Panc1 (cell line): ENCODE data around the gene PTS. TPM values are rescaled to one million over a fixed set of nuclear protein-coding genes. Genes with fewer than 3 reads are reported as not detected.

ENCODE experiments used
- ATAC-seq: fragments of 200-7000 bp; cut with Tn5 transposase; 2 replicates; pipeline ENCODE4 v1.9.1; 2020; ENCODE audit warnings: mild to moderate bottlenecking, moderate library complexity
- BruUV-seq: library from RNA; stranded (reverse); fragments of 400-500 nt; replicated peaks from 2 replicates; lab custom pipeline; 2021; lab: Mats Ljungman, UMichigan
- CTCF ChIA-PET: fragments of 300-600 bp; sonication (Branson Sonifier 250); formaldehyde crosslinking; loops from one replicate; lab custom pipeline; 2022; ENCODE audit warnings: antibody characterized with exemption; lab: Charles Lee
- POLR2A ChIA-PET: fragments of 300-600 bp; sonication (Branson Sonifier 250); formaldehyde crosslinking; loops from one replicate; lab custom pipeline; 2022; ENCODE audit warnings: antibody characterized with exemption; lab: Charles Lee
- DNase-seq: peaks from one replicate; pipeline ENCODE4 v3.0.0-alpha.2; 2010; ENCODE audit warnings: low read depth, low spot score
- H3K27ac ChIP-seq: 2 replicates; pipeline ENCODE4 v1.5.1; 2011; ENCODE audit warnings: mild to moderate bottlenecking, low read length, inconsistent platforms
- H3K27me3 ChIP-seq: fragments of 200-500 bp; sonication (Bioruptor generic); 2 replicates; pipeline ENCODE4 v1.6.0; 2014; ENCODE audit warnings: low read length, inconsistent platforms; ENCODE audit not compliant: control insufficient read depth, insufficient read depth
- H3K36me3 ChIP-seq: fragments of 200-500 bp; sonication (Bioruptor generic); 2 replicates; pipeline ENCODE4 v1.5.1; 2014; ENCODE audit warnings: inconsistent platforms, mild to moderate bottlenecking, low read length, moderate library complexity; ENCODE audit not compliant: control insufficient read depth, insufficient read depth
- H3K4me1 ChIP-seq: 2 replicates; pipeline ENCODE4 v1.5.1; 2011; ENCODE audit warnings: inconsistent platforms, mild to moderate bottlenecking, low read length, moderate library complexity; ENCODE audit not compliant: control insufficient read depth, insufficient read depth
- H3K4me3 ChIP-seq, 2 experiments: 2 replicates each; pipeline ENCODE4 v1.5.1; 2011 to 2012; ENCODE audit warnings: low read depth in 2 of 2, low read length in 2 of 2, mild to moderate bottlenecking in 2 of 2, inconsistent platforms in 1 of 2, moderate library complexity in 1 of 2
- H3K9me3 ChIP-seq: fragments of 200-500 bp; sonication (Bioruptor generic); 2 replicates; pipeline ENCODE4 v1.5.1; 2014; ENCODE audit warnings: low read depth, mild to moderate bottlenecking, inconsistent platforms, low read length, moderate library complexity; ENCODE audit not compliant: control insufficient read depth, insufficient read depth
- CTCF ChIP-seq: fragments of 450-650 bp; IDR thresholded peaks from 2 replicates; pipeline ENCODE4 v1.5.1; 2017; ENCODE audit warnings: mild to moderate bottlenecking
- POLR2AphosphoS5 ChIP-seq: IDR thresholded peaks from 2 replicates; pipeline ENCODE4 v1.6.1; 2012; ENCODE audit warnings: mild to moderate bottlenecking, low read depth, low read length, moderate library complexity
- REST ChIP-seq, 2 experiments: IDR thresholded peaks; 2 replicates each; pipeline ENCODE4 v1.6.1; 2011 to 2012; ENCODE audit warnings: low read depth in 2 of 2, control low read depth in 1 of 2, low read length in 1 of 2, mild to moderate bottlenecking in 1 of 2, moderate library complexity in 1 of 2; ENCODE audit not compliant: insufficient read depth in 1 of 2
- SIN3A ChIP-seq: IDR thresholded peaks from 2 replicates; pipeline ENCODE4 v1.6.1; 2012; ENCODE audit warnings: low read depth, mild to moderate bottlenecking, low read length, moderate library complexity, borderline replicate concordance; ENCODE audit not compliant: insufficient read depth
- TCF7L2 ChIP-seq: IDR thresholded peaks from 2 replicates; pipeline ENCODE4 v1.6.1; 2011; ENCODE audit warnings: mild to moderate bottlenecking, low read depth, low read length, inconsistent platforms
- in situ Hi-C: cut with HindIII; loops from 2 replicates; pipeline ENCODE4 v1.10.0; 2016; ENCODE audit warnings: low sequenced_read_pairs, low pct_unique_long_range_greater_than_20kb
- intact Hi-C: fragments of 100-400 bp; cut with micrococcal nuclease; formaldehyde crosslinking; loops from one replicate; pipeline ENCODE4 v1.10.0; 2022; ENCODE audit not compliant: unreplicated experiment
- total RNA-seq: library from RNA; stranded (reverse); gene quantifications from one replicate; pipeline ENCODE4 v1.2.1, GENCODE V29; 2021; ENCODE audit not compliant: unreplicated experiment

Gene PTS
- total RNA-seq, 1 experiment from 2014 or later: 64.2 TPM

GRCh38 chr11:112247201-112247600 is 21.0 kb downstream of the PTS start:
- DNase-seq: no peak
- no peaks in the 10 kb centered on the region for H3K9me3 ChIP-seq
- ATAC-seq: peak; percentile 59; the same call in 1 of the 2 replicates
- no peaks in the 10 kb centered on the region for H3K27me3 ChIP-seq
- ChIA-PET POLR2A (no interaction called here), CTCF (no interaction called here)
- no peak overlapping the region for H3K4me3 ChIP-seq
- no peaks in the 10 kb centered on the region for H3K4me1 ChIP-seq
- in situ Hi-C loops: no loop called here
- TF ChIP-seq POLR2AphosphoS5 (no peak), TCF7L2 (no peak), SIN3A (no peak)
- H3K36me3 ChIP-seq: no peaks in the 10 kb centered on the region
- BruUV-seq: no TSS peak
- no peak overlapping the region for H3K27ac ChIP-seq
- intact Hi-C loops: no loop called here

- Histone ChIP-seq H3K4me3 (no peak overlapping the region), H3K27ac (no peak overlapping the region), H3K9me3 (no peaks in the 10 kb centered on the region), H3K4me1 (no peaks in the 10 kb centered on the region), H3K36me3 (no peaks in the 10 kb centered on the region), H3K27me3 (no peaks in the 10 kb centered on the region)
- TF ChIP-seq POLR2AphosphoS5 (no peak), CTCF (no peak), SIN3A (no peak), REST (IDR thresholded peaks at IDR 0.05; ENCODE audit: insufficient read depth in 1 of 2, low read depth in 2 of 2, low read length in 1 of 2) (no peak), TCF7L2 (no peak)
- intact Hi-C loops (no loop called here), in situ Hi-C loops (no loop called here)
- ATAC-seq: no peak
- ChIA-PET CTCF (no interaction called here), POLR2A (no interaction called here)
- BruUV-seq: no TSS peak
- DNase-seq: no peak
These were observed 22.0 kb downstream of the PTS start for GRCh38 chr11:112248201-112248600.

GRCh38 chr11:112249871-112250610 is 23.8 kb downstream of the PTS start:
- TF ChIP-seq TCF7L2 (no peak), CTCF (no peak), POLR2AphosphoS5 (no peak), REST (IDR thresholded peaks at IDR 0.05; ENCODE audit: insufficient read depth in 1 of 2, low read depth in 2 of 2, low read length in 1 of 2) (no peak), SIN3A (no peak)
- 0 out of 2 replicates have a peak, but pooled peaks cover under 1% of the 10 kb centered on the region for H3K4me1 ChIP-seq
- in situ Hi-C loops: no loop called here
- POLR2A ChIA-PET: no interaction called here
- no peak for ATAC-seq
- DNase-seq: no peak
- intact Hi-C loops: no loop called here
- H3K36me3 ChIP-seq: no peaks in the 10 kb centered on the region
- CTCF ChIA-PET: no interaction called here
- H3K4me3 ChIP-seq: no peak overlapping the region
- H3K27me3 ChIP-seq: no peaks in the 10 kb centered on the region
- no peaks in the 10 kb centered on the region for H3K9me3 ChIP-seq
- no TSS peak for BruUV-seq
- H3K27ac ChIP-seq: no peak overlapping the region
